ENCODE data around the gene TPCN2.
"Not testable (repeated sequence)": the region's sequence is repeated elsewhere in the genome, so short reads cannot be mapped to it uniquely, and the experiment has no call there.

Gene TPCN2

GRCh38 chr11:69048694-69049489 is at the start of gene TPCN2:
Gene TPCN2 (plus strand): TSS chr11:69048932. CDS start chr11:69048998, 66 bp downstream.
- TF ChIP-seq POLR2AphosphoS5 (IDR thresholded peaks at IDR 0.05; ENCODE audit: borderline replicate concordance, low read depth, low read length) (peak; percentile 94), FOXP2 (optimal IDR thresholded peaks at IDR 0.05; ENCODE audit: control extremely low read depth, extremely low read length, insufficient read depth) (peak; percentile 45), EZH2 (IDR thresholded peaks at IDR 0.05) (no peak)
- Histone ChIP-seq H3K9ac (ENCODE audit: insufficient read length) (peak within 1 kb of the TSS; percentile 97), H3K36me3 (ENCODE audit: insufficient read depth, low read length) (no peaks in the 10 kb centered on the region; the same call in 1 of the 2 replicates), H3K9me3 (ENCODE audit: low read depth, low read length) (no peaks in the 10 kb centered on the region), H3K27ac (peak within 1 kb of the TSS; percentile 80), H3K4me3 (peak within 1 kb of the TSS; percentile 96)
- DNase-seq (ENCODE audit: low read depth, low spot score) = peak; percentile 85

GRCh38 chr11:68999093-68999747 is 49.5 kb upstream of the TPCN2 start:
- Histone ChIP-seq H3K27ac (no peak overlapping the region; the same call in 1 of the 2 replicates), H3K36me3 (ENCODE audit: insufficient read depth, low read length) (no peaks in the 10 kb centered on the region), H3K9ac (ENCODE audit: insufficient read length) (no peak overlapping the region), H3K9me3 (ENCODE audit: low read depth, low read length) (no peaks in the 10 kb centered on the region), H3K4me3 (no peak overlapping the region)
- no peak for DNase-seq (ENCODE audit: low read depth, low spot score)
- TF ChIP-seq FOXP2 (optimal IDR thresholded peaks at IDR 0.05; ENCODE audit: control extremely low read depth, extremely low read length, insufficient read depth) = no peak
- TF ChIP-seq POLR2AphosphoS5 (IDR thresholded peaks at IDR 0.05; ENCODE audit: borderline replicate concordance, low read depth, low read length) = no peak
- no peak for TF ChIP-seq EZH2 (IDR thresholded peaks at IDR 0.05)

GRCh38 chr11:68999748-69000355 is 48.9 kb upstream of the TPCN2 start:
- H3K27ac ChIP-seq; H3K9ac ChIP-seq (ENCODE audit: insufficient read length); DNase-seq (ENCODE audit: low read depth, low spot score); H3K9me3 ChIP-seq (ENCODE audit: low read depth, low read length); H3K36me3 ChIP-seq (ENCODE audit: insufficient read depth, low read length); H3K4me3 ChIP-seq: not testable (repeated sequence)

DNA sequence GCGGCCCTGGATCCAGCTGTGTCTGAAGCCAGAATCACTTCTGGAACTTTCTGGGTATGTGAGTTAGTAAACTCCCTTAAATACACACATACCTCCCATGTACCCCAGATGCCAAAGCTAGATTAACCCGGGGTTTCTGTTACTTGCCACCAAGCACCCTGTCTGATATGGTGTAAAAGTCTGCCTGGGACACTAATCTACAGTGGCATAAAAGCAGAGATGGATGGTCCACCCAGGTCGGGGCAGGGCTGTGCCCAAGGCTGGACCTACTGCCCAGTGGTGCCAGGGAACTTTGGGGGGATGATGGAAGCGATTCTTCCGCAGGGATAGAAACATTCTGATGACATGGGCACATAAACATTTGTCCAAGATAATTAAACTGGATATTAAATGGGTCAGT is 48.3 kb upstream of the TPCN2 start:
- peak overlapping the region; percentile 58 for H3K27ac ChIP-seq
- no peak overlapping the region for H3K4me3 ChIP-seq
- H3K9ac ChIP-seq (ENCODE audit: insufficient read length) = no peak overlapping the region
- no peaks in the 10 kb centered on the region for H3K36me3 ChIP-seq (ENCODE audit: insufficient read depth, low read length)
- no peaks in the 10 kb centered on the region for H3K9me3 ChIP-seq (ENCODE audit: low read depth, low read length)
- DNase-seq (ENCODE audit: low read depth, low spot score) = no peak
- TF ChIP-seq EZH2 (IDR thresholded peaks at IDR 0.05) = no peak
- no peak for TF ChIP-seq POLR2AphosphoS5 (IDR thresholded peaks at IDR 0.05; ENCODE audit: borderline replicate concordance, low read depth, low read length)
- no peak for TF ChIP-seq FOXP2 (optimal IDR thresholded peaks at IDR 0.05; ENCODE audit: control extremely low read depth, extremely low read length, insufficient read depth)

DNA sequence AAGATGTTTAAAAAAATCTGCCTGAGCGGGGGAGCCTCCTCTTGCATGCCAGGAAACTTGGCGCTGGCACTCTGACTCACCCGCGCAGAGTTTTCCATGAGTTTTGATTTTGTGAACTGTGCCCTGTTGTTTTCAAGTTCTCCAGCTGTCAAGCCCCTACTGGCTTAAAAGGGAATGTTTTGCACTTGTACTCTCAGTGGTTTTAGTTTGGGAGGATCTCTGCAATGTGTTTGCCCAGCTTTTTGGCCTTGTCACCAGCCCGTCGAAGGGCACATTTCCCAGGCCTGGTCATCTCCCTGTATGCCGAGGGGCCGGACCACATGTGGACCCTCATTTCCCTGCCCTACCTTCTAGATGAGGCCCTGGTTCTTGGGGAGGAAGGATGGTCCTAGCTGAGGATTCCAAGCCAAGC is 47.9 kb upstream of the TPCN2 start:
- no peak overlapping the region for H3K4me3 ChIP-seq
- no peaks in the 10 kb centered on the region for H3K9me3 ChIP-seq (ENCODE audit: low read depth, low read length)
- no peak for DNase-seq (ENCODE audit: low read depth, low spot score)
- no peaks in the 10 kb centered on the region for H3K36me3 ChIP-seq (ENCODE audit: insufficient read depth, low read length)
- TF ChIP-seq POLR2AphosphoS5 (IDR thresholded peaks at IDR 0.05; ENCODE audit: borderline replicate concordance, low read depth, low read length) = no peak
- TF ChIP-seq FOXP2 (optimal IDR thresholded peaks at IDR 0.05; ENCODE audit: control extremely low read depth, extremely low read length, insufficient read depth) = no peak
- TF ChIP-seq EZH2 (IDR thresholded peaks at IDR 0.05) = no peak
- H3K9ac ChIP-seq (ENCODE audit: insufficient read length) = peak overlapping the region; percentile 37
- peak overlapping the region; percentile 58 for H3K27ac ChIP-seq

- H3K9ac ChIP-seq (ENCODE audit: insufficient read length) = peak overlapping the region; percentile 37
- no peaks in the 10 kb centered on the region for H3K36me3 ChIP-seq (ENCODE audit: insufficient read depth, low read length)
- TF ChIP-seq EZH2 (IDR thresholded peaks at IDR 0.05) (no peak), POLR2AphosphoS5 (IDR thresholded peaks at IDR 0.05; ENCODE audit: borderline replicate concordance, low read depth, low read length) (no peak), FOXP2 (optimal IDR thresholded peaks at IDR 0.05; ENCODE audit: control extremely low read depth, extremely low read length, insufficient read depth) (no peak)
- H3K9me3 ChIP-seq (ENCODE audit: low read depth, low read length) = no peaks in the 10 kb centered on the region
- H3K4me3 ChIP-seq = no peak overlapping the region
- no peak for DNase-seq (ENCODE audit: low read depth, low spot score)
- peak overlapping the region; percentile 58 for H3K27ac ChIP-seq
Observed at GRCh38 chr11:69001243-69002081, 47.3 kb upstream of the TPCN2 start.

DNA sequence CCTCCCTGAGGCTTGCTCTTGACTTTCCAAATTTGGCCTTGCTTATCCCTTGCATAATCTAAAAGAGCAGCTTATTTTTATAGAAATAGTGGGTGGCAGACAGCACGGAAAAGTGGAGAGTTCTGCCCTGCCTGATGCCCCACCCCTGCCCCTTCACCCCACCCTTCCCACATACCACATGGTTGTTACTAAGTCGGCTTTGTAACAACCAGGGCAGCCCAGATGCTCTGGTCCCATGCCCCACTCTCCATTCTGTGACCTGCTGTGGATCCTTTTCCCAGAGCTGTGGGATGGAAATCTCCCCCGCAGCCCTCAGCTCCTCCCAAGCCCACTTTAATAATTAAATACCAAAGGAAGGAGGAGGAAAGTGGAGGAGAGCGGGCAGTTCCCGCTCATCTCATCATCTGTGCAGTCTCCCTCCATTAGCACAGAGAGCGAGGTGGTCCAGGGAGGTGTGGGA is 46.6 kb upstream of the TPCN2 start:
- no peak overlapping the region for H3K4me3 ChIP-seq
- DNase-seq (ENCODE audit: low read depth, low spot score) = no peak
- no peaks in the 10 kb centered on the region for H3K9me3 ChIP-seq (ENCODE audit: low read depth, low read length)
- H3K9ac ChIP-seq (ENCODE audit: insufficient read length) = no peak overlapping the region
- TF ChIP-seq POLR2AphosphoS5 (IDR thresholded peaks at IDR 0.05; ENCODE audit: borderline replicate concordance, low read depth, low read length) (no peak), EZH2 (IDR thresholded peaks at IDR 0.05) (no peak), FOXP2 (optimal IDR thresholded peaks at IDR 0.05; ENCODE audit: control extremely low read depth, extremely low read length, insufficient read depth) (no peak)
- H3K36me3 ChIP-seq (ENCODE audit: insufficient read depth, low read length) = no peaks in the 10 kb centered on the region
- no peak overlapping the region for H3K27ac ChIP-seq
